NK-92 (cell line): ENCODE results near the gene CP.
"Not testable (repeated sequence)": the region's sequence is repeated elsewhere in the genome, so short reads cannot be mapped to it uniquely, and the experiment has no call there.

ENCODE experiments used
- DNase-seq: peaks from one replicate; lab custom pipeline; 2025; ENCODE audit not compliant: unreplicated experiment; lab: John Stamatoyannopoulos, UW

Gene CP

DNA sequence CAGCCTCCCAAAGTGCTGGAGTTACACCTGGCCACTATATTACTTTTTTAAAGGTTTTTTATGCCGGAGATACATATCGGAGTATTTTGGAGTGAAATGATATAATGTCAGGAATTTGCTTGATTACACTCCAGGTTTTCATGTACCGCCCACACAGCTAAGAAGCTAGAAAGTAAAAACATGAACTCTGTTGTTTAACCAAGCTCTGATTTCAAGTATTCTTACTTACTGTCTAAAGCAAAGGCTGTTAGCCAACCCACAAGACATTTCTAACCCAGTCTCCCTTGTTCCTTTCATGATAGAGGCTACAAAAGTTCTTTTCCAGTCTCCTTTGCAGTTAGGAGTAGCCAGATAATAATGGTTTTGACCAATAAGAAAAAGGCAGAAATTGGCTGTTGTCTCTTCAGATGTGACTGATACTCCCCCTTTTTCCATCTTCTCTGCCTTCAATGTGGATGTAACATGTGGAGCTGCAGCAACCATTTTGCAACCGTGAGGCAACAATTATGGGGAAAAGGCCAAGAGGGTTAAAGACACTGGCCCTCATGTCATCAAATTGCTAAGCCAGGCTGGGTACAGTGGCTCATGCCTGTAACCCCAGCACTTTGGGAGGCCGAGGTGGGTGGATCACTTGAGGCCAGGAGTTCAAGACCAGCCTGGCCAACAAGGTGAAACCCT lies 6.1 kb upstream of the CP start:
- DNase-seq: no peak

DNA sequence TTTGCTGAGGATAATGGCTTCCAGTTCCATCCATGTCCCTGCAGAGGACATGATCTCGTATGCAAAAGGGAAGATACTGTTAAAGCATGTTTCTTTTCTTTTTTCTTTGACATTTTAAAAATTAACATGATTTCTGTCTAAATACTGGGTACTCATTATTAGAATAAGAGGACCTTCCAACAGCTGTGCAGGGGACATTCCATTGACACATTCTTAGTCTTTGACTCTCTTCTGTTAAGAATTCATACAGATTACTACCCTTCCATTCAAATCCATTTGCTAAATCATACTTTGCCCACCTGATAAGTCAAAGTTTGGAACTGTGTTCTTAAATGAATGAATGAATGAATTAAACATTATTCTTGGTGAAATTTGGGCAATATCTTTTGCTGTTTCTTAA lies 5.1 kb upstream of the CP start:
- no peak for DNase-seq

GRCh38 chr3:149224736-149225594 lies 3.3 kb upstream of the CP start:
- DNase-seq: no peak

DNA sequence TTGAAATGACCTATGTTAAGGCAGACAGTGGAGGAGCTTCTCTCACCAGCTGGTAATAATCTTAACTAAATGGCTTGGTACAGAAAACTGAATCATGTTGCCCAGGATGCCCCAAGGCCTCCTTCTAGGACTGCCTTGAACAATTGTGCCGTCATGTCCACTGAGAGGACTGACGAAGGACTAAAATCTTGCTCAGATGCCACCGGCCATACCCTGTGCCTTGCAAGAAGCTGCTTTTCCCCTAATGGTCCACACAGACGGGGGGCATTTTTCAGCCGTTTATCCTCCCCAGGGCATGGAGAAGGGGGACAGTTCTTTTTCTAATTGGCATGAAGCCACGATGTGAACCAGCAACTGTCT lies 1.8 kb upstream of the CP start:
- no peak for DNase-seq

DNA sequence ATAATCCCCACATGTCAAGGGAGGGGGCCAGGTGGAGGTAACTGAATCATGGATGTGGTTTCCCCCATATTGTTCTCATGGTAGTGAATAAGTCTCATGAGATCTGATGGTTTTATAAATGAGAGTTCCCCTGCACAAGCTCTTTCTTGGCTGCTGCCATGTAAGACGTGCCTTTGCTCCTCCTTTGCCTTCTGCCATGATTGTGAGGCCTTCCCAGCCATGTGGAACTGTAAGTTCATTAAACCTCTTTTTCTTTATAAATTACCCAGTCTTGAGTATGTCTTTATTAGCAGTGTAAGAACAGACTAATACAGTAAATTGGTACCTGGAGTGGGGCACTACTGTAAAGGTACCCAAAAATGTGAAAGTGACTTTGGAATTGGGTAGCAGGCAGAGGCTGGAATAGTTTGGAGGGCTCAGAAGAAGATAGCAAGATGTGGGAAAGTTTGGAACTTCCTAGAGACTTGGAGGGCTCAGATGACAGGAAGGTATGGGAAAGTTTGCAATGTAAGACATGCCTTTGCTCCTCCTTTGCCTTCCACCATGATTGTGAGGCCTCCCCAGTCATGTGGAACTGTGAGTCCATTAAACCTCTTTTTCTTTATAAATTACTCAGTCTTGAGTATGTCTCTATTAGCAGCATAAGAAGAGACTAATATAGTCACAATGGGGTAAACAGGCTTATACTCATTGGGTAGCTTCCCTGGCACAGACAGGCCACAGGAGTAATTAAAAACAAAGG lies 2.1 kb downstream of the CP start:
- DNase-seq: not testable (repeated sequence)

GRCh38 chr3:149217347-149217746 lies 4.3 kb downstream of the CP start:
- no peak for DNase-seq

DNA sequence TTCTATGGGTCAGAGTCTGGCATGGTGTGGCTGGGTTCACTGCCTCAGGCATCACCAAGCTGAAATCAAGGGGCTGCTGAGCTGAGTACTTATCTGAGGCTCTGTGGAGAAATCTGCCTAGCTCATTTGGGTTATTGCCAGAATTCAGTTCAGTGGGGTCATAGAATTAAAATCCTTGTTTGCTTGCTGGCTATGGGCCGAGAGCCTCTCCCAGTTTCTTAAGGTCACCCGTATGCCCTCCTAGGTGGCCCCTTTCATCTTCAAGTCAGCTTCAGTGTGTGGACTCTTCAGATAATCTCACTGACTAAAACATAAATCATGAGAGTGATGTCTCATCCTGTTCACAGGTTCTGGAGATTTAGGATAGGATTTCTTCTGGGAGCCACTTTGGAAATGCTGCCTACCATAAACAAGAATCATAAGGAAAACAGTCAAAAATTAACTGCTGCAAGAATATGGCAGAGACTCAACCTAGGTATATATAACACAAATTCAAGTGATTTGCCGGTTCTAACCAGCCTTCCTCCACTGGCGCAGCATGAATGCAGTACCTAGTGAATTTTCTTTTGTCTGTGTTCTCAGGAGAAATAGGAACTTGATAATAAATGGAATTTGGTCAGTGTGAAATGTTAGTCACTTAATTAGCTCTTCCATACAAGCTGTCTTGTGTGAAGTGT lies 5.3 kb downstream of the CP start:
- no peak for DNase-seq

DNA sequence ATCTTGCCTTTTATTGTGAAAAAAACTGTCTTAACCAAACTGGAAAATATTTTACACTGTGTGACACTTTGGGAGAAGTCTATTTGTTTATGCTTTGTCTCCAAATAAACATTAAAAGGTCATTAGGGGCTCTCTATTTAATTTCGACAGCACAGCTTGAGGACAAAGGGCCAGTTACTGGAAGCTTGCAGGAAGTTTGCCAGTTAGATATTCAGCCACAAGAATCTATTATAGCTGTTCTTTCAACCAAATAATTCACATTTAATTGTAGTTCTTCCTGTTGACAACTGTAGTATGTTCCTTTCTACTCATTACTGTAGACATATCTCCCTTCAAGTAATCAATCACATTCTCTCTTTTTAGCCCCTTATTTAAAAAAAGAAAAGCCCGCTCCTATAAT lies 6.1 kb downstream of the CP start:
- DNase-seq: no peak

- no peak for DNase-seq
Measured at GRCh38 chr3:149214702-149215101, 6.9 kb downstream of the CP start.

- no peak for DNase-seq
Measured at GRCh38 chr3:149212386-149212785, 9.2 kb downstream of the CP start.

DNA sequence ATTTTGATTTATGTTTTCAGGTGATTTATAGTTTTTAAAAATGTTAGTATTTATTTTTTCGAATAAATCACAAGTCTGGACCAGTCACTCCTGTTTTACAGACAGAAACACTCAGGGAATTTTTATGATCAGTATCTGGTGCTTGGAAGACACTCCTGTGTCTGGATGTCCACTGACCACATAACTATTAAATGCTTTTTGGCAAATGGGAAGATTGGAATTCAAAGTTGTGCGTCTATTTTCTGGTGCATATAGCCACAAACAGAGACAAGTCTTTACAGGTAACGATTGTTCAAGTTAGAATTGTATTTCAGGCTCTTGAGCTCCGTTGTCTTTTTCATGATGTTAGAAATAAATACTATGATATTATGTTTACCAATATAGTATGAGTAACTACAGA lies 12.2 kb downstream of the CP start:
- DNase-seq: no peak

GRCh38 chr3:149207475-149207874 lies 14.2 kb downstream of the CP start:
- DNase-seq: no peak

DNA sequence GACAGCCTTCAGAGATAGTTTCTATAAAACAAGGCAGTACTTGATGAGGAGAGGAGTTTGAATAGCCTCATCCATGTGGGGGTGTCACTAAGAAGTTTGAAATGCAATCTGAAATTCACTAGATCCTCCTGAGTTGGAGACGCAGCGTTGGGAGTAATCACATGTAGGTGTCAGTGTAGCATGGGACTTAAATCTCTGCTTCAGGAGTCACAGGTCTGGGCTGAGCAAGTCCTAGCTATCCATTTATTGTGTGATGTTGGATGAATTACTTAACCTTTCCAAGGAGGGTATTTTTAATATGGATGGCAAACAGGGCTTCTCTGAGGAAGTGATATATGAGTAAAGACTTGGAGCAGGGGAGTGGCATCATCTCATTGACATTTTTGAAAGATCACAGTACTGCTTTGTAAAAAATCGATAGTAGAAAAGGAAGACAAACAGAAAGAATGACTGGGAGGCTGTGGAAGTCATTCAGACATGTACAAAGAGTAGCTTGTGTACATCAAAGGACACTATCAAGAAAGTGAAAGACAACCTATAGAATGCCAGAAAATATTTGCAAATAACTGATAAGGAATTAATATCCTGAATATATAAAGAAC lies 17.1 kb downstream of the CP start:
- no peak for DNase-seq

- no peak for DNase-seq
Measured at GRCh38 chr3:149203758-149204157, 17.9 kb downstream of the CP start.

- no peak for DNase-seq
Measured at GRCh38 chr3:149199474-149199873, 22.2 kb downstream of the CP start.

DNA sequence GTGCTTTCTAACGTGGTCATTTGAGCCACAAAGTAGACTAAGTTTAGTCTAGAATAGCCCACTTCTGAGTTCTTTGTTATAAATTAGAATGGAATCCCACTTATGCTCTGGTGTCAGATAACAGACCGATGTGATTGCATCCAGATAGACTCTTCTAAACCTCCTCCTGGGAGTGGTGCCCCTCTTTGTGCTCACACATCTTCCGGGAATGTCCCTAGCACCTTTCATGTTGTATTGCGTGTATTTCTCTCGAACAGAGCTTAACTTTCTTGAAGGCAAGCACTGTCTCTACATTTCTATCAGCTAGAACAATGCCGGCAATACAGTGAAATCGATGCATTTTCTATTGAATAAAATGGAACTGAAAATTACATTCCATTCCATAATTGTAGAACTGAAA lies 23.0 kb downstream of the CP start:
- no peak for DNase-seq

- no peak for DNase-seq
Measured at GRCh38 chr3:149197669-149198068, 24.0 kb downstream of the CP start.

- DNase-seq: not testable (repeated sequence)
Measured at GRCh38 chr3:149196805-149197592, 24.6 kb downstream of the CP start.

DNA sequence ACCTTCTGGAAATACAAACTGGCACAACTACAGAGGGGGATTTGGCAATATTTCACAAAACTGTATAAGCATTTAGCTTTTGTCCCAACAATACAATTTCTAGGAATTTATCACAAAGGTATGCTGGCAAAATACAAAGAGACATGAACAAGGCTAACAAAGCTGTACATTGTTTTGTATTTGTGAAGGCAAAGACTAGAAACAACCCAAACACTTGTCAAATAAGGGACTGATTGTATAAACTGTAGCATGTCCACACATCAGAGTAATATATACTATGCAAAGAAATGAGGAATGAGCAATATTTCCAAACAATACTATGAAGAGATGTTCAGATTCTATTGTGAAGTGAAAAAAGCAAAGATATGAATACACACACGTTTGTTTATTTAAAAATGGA lies 26.4 kb downstream of the CP start:
- DNase-seq: no peak

GRCh38 chr3:149188494-149188893 lies 33.1 kb downstream of the CP start:
- DNase-seq: no peak
